T-helper 17 cell (primary cell): ENCODE measurements around the gene PDE9A. TPM values are rescaled to one million over a fixed set of nuclear protein-coding genes. Genes with fewer than 3 reads are reported as not detected.
A peak's percentile ranks its signal among the peaks of the same experiment; 100 is the strongest.

Experiments used
- ATAC-seq: fragments of 150-1000 bp; cut with Tn5 transposase; 2 replicates; pipeline ENCODE4 v1.10.0; 2021; ENCODE audit warnings: mild to moderate bottlenecking, moderate library complexity
- DNase-seq, 3 donors: peaks; one replicate each; pipeline versions ENCODE4 v3.0.0 to v3.0.0-alpha.2; 2020 to 2021
- H3K9me3 ChIP-seq: one replicate; pipeline ENCODE4 v1.7.0; 2013; ENCODE audit warnings: low read length, mild to moderate bottlenecking; ENCODE audit not compliant: control insufficient read depth, poor library complexity, severe bottlenecking
- H3K27ac Mint-ChIP-seq: one replicate; pipeline ENCODE4 v1.8.0; 2022; ENCODE audit warnings: mild to moderate bottlenecking, moderate library complexity, mixed read lengths
- H3K27me3 Mint-ChIP-seq: one replicate; pipeline ENCODE4 v1.8.0; 2022; ENCODE audit warnings: mixed read lengths
- H3K36me3 Mint-ChIP-seq: one replicate; pipeline ENCODE4 v1.8.0; 2022; ENCODE audit warnings: low read depth, mixed read lengths
- H3K4me1 Mint-ChIP-seq: one replicate; pipeline ENCODE4 v1.8.0; 2022; ENCODE audit warnings: mild to moderate bottlenecking, mixed read lengths
- H3K4me3 Mint-ChIP-seq: one replicate; pipeline ENCODE4 v1.8.0; 2022; ENCODE audit warnings: mild to moderate bottlenecking, moderate library complexity, mixed read lengths
- total RNA-seq, 4 donors: library from RNA in 2 of 4; stranded (reverse) in 2 of 4; gene quantifications; one replicate each; pipeline ENCODE4 v1.2.3 and lab custom pipeline; 2022 to 2026

The PDE9A gene
- total RNA-seq, 2 donors from 2014 or later: 4.9 to 6.6 TPM

- Mint-ChIP-seq H3K4me1 (peaks cover 6% of the 10 kb centered on the region), H3K4me3 (no peak overlapping the region), H3K27ac (no peak overlapping the region), H3K27me3 (no peaks in the 10 kb centered on the region), H3K36me3 (peaks cover 2% of the 10 kb centered on the region)
- ATAC-seq: no peak
- no peaks in the 10 kb centered on the region for H3K9me3 ChIP-seq
- no peak for DNase-seq
These were observed 98.4 kb downstream of the PDE9A start for GRCh38 chr21:42751866-42752265.

- ATAC-seq (no peak), DNase-seq (no peak)
- Mint-ChIP-seq H3K4me1 (no peaks in the 10 kb centered on the region), H3K27ac (no peak overlapping the region), H3K27me3 (no peaks in the 10 kb centered on the region), H3K4me3 (no peak overlapping the region), H3K36me3 (peaks cover 2% of the 10 kb centered on the region)
- no peaks in the 10 kb centered on the region for H3K9me3 ChIP-seq
These were observed 100.4 kb downstream of the PDE9A start for GRCh38 chr21:42753804-42754203.

- DNase-seq: no peak
- H3K36me3 Mint-ChIP-seq: peaks cover 3% of the 10 kb centered on the region
- H3K4me1 Mint-ChIP-seq: peaks cover 1% of the 10 kb centered on the region
- H3K4me3 Mint-ChIP-seq: no peak overlapping the region
- peak overlapping the region; percentile 32 for H3K27ac Mint-ChIP-seq
- H3K9me3 ChIP-seq: no peaks in the 10 kb centered on the region
- ATAC-seq: no peak
- no peaks in the 10 kb centered on the region for H3K27me3 Mint-ChIP-seq
These were observed 101.0 kb downstream of the PDE9A start for GRCh38 chr21:42754270-42754933.

- no peaks in the 10 kb centered on the region for H3K27me3 Mint-ChIP-seq
- H3K27ac Mint-ChIP-seq: peak overlapping the region; percentile 32
- H3K9me3 ChIP-seq: no peaks in the 10 kb centered on the region
- H3K4me3 Mint-ChIP-seq: no peak overlapping the region
- peaks cover 3% of the 10 kb centered on the region for H3K4me1 Mint-ChIP-seq
- H3K36me3 Mint-ChIP-seq: peaks cover 5% of the 10 kb centered on the region
- no peak for ATAC-seq
- DNase-seq: no peak
These were observed 101.7 kb downstream of the PDE9A start for GRCh38 chr21:42755031-42755665.

GRCh38 chr21:42755766-42756579, 102.6 kb downstream of the PDE9A start:
- peaks cover 5% of the 10 kb centered on the region for H3K36me3 Mint-ChIP-seq

GRCh38 chr21:42756580-42757250, 103.3 kb downstream of the PDE9A start:
- Mint-ChIP-seq H3K27me3 (no peaks in the 10 kb centered on the region), H3K4me1 (peaks cover 3% of the 10 kb centered on the region), H3K36me3 (peaks cover 5% of the 10 kb centered on the region), H3K4me3 (no peak overlapping the region), H3K27ac (no peak overlapping the region)
- DNase-seq (no peak), ATAC-seq (no peak)
- H3K9me3 ChIP-seq: no peaks in the 10 kb centered on the region

More at GRCh38 chr21:42755766-42756579, 102.6 kb downstream of the PDE9A start:
- no peak for DNase-seq
- H3K9me3 ChIP-seq: no peaks in the 10 kb centered on the region
- no peak for ATAC-seq
- Mint-ChIP-seq H3K4me1 (peaks cover 3% of the 10 kb centered on the region), H3K27ac (no peak overlapping the region), H3K27me3 (no peaks in the 10 kb centered on the region), H3K4me3 (no peak overlapping the region)

- no peak for DNase-seq
- Mint-ChIP-seq H3K4me3 (no peak overlapping the region), H3K27me3 (no peaks in the 10 kb centered on the region), H3K36me3 (peaks cover 5% of the 10 kb centered on the region), H3K4me1 (peaks cover 3% of the 10 kb centered on the region), H3K27ac (no peak overlapping the region)
- no peaks in the 10 kb centered on the region for H3K9me3 ChIP-seq
- no peak for ATAC-seq
These were observed 104.0 kb downstream of the PDE9A start for GRCh38 chr21:42757422-42757821.

GRCh38 chr21:42757826-42758655, 104.6 kb downstream of the PDE9A start:
- Mint-ChIP-seq H3K36me3 (peaks cover 3% of the 10 kb centered on the region), H3K4me1 (peaks cover 3% of the 10 kb centered on the region), H3K4me3 (no peak overlapping the region), H3K27me3 (no peaks in the 10 kb centered on the region), H3K27ac (no peak overlapping the region)
- H3K9me3 ChIP-seq: no peaks in the 10 kb centered on the region
- DNase-seq: no peak
- no peak for ATAC-seq

- Mint-ChIP-seq H3K27ac (no peak overlapping the region), H3K4me1 (peaks cover 3% of the 10 kb centered on the region)
These were observed 105.5 kb downstream of the PDE9A start for GRCh38 chr21:42758721-42759593.

GRCh38 chr21:42759594-42759927, 106.1 kb downstream of the PDE9A start:
- Mint-ChIP-seq H3K4me1 (peaks cover 3% of the 10 kb centered on the region), H3K27ac (no peak overlapping the region), H3K27me3 (no peaks in the 10 kb centered on the region), H3K36me3 (peaks cover 3% of the 10 kb centered on the region), H3K4me3 (no peak overlapping the region)
- DNase-seq (no peak), ATAC-seq (no peak)
- no peaks in the 10 kb centered on the region for H3K9me3 ChIP-seq

More at GRCh38 chr21:42758721-42759593, 105.5 kb downstream of the PDE9A start:
- H3K9me3 ChIP-seq: no peaks in the 10 kb centered on the region
- Mint-ChIP-seq H3K27me3 (no peaks in the 10 kb centered on the region), H3K4me3 (no peak overlapping the region), H3K36me3 (peaks cover 3% of the 10 kb centered on the region)
- DNase-seq: no peak
- no peak for ATAC-seq

GRCh38 chr21:42760361-42760950, 107.0 kb downstream of the PDE9A start:
- no peak for DNase-seq
- ATAC-seq: no peak
- H3K9me3 ChIP-seq: no peaks in the 10 kb centered on the region
- Mint-ChIP-seq H3K27ac (no peak overlapping the region), H3K27me3 (no peaks in the 10 kb centered on the region), H3K36me3 (peaks cover 7% of the 10 kb centered on the region), H3K4me1 (peaks cover 3% of the 10 kb centered on the region), H3K4me3 (no peak overlapping the region)
